Measurements from ENCODE around the gene MAFG.

DNA sequence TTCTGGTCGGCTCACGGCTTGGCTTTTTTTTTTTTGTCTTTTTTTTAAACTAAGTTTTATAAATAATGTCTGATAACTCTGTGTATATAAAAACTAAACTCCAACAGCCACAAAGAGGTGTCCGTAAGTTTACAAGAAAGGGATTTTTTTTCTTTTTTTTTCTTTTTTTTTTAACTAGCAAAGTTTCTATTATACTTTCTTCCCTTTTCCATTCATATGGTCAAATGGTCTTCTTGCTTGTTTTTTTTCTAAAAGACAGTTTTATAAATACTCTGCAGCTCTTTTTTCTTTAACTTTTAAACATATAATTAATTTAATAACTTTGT lies 6.0 kb downstream of the MAFG start:
- no peak for TF ChIP-seq CTCF (conservative IDR thresholded peaks at IDR 0.05; ENCODE audit: low read length)
- no peak for TF ChIP-seq EZH2phosphoT487 (IDR thresholded peaks at IDR 0.05; ENCODE audit: borderline replicate concordance)
